CD4-positive, CD25-positive, alpha-beta regulatory T cell (primary cell): ENCODE measurements around the gene CCR5AS.
A peak's percentile ranks its signal among the peaks of the same experiment; 100 is the strongest.

Source experiments
- ATAC-seq, 2 donors: fragments of 150-1000 bp; cut with Tn5 transposase; one replicate each; pipeline ENCODE4 v1.10.0; 2021; ENCODE audit warnings: low read depth in 2 of 2, moderate number of reproducible peaks in 2 of 2, moderate library complexity in 1 of 2
- DNase-seq, 3 donors: peaks; one replicate each; pipeline versions ENCODE4 v3.0.0 to v3.0.0-alpha.2; 2012 to 2022; ENCODE audit warnings: mixed read lengths in 1 of 3
- H3K27ac ChIP-seq: one replicate; pipeline ENCODE4 v1.7.0; 2013; ENCODE audit warnings: mild to moderate bottlenecking, low read length; ENCODE audit not compliant: insufficient read depth, poor library complexity, severe bottlenecking
- H3K27me3 ChIP-seq: one replicate; pipeline ENCODE4 v1.7.0; 2013; ENCODE audit warnings: low read length; ENCODE audit not compliant: control insufficient read depth, insufficient read depth
- H3K36me3 ChIP-seq: one replicate; pipeline ENCODE4 v1.7.0; 2013; ENCODE audit warnings: mild to moderate bottlenecking, low read length, moderate library complexity; ENCODE audit not compliant: control insufficient read depth, insufficient read depth
- H3K4me1 ChIP-seq: 2 replicates; pipeline ENCODE4 v1.7.0; 2013; ENCODE audit warnings: mild to moderate bottlenecking, low read length; ENCODE audit not compliant: insufficient read depth, control insufficient read depth, poor library complexity, severe bottlenecking
- H3K4me3 ChIP-seq: one replicate; pipeline ENCODE4 v1.7.0; 2013; ENCODE audit warnings: low read depth, mild to moderate bottlenecking, low read length, moderate library complexity
- H3K9me3 ChIP-seq, 2 experiments: 1 replicate in 1 of 2; 2 replicates in 1 of 2; pipeline ENCODE4 v1.7.0; 2013; ENCODE audit warnings: low read length in 2 of 2, mild to moderate bottlenecking in 1 of 2, moderate library complexity in 1 of 2; ENCODE audit not compliant: control insufficient read depth in 2 of 2
- H3K27ac Mint-ChIP-seq, 3 donors: one replicate each; pipeline ENCODE4 v1.8.0; 2020 to 2022; ENCODE audit warnings: mild to moderate bottlenecking in 3 of 3, mixed read lengths in 3 of 3, moderate library complexity in 2 of 3
- H3K27me3 Mint-ChIP-seq: one replicate; pipeline ENCODE4 v1.8.0; 2022; ENCODE audit warnings: mild to moderate bottlenecking, mixed read lengths
- H3K36me3 Mint-ChIP-seq: one replicate; pipeline ENCODE4 v1.8.0; 2020; ENCODE audit warnings: mixed read lengths
- H3K4me1 Mint-ChIP-seq, 4 donors: one replicate each; pipeline ENCODE4 v1.8.0; 2020 to 2022; ENCODE audit warnings: mixed read lengths in 4 of 4, mild to moderate bottlenecking in 1 of 4
- H3K4me3 Mint-ChIP-seq, 4 donors: one replicate each; pipeline ENCODE4 v1.8.0; 2020 to 2022; ENCODE audit warnings: mild to moderate bottlenecking in 4 of 4, mixed read lengths in 4 of 4, moderate library complexity in 3 of 4
- H3K9me3 Mint-ChIP-seq, 7 donors: one replicate each; pipeline ENCODE4 v1.8.0; 2020 to 2022; ENCODE audit warnings: mixed read lengths in 7 of 7, mild to moderate bottlenecking in 3 of 7, moderate library complexity in 2 of 7

The CCR5AS gene

DNA sequence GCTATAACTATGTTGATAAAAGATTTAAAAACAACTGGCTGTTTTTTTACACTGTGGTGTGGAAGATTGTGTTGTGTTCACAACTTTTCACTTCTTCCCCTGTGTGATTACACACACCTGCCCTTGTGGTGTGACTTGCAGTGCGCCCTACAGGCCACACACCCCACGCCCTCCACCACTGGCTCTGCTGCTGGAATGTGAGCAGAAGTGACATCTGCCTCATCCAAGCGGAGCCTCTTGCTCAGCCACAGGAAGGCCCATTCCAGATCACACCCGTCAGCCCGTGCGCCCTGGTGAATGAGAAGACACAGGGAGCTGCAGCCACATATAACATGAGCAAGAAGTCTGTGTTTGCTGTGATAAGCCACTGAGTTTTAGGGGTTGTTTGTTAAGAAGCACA, 46.0 kb downstream of the CCR5AS start:
- H3K4me3 ChIP-seq = peak overlapping the region; percentile 29
- Mint-ChIP-seq H3K9me3 (peaks cover 0 to 1% (median 0%) of the 10 kb centered on the region in 7 donors), H3K4me1 (peaks cover 10 to 43% (median 26%) of the 10 kb centered on the region in 4 donors), H3K36me3 (no peaks in the 10 kb centered on the region), H3K27ac (peak overlapping the region in 2 of 3 donors; percentile 1 to 80), H3K4me3 (peak overlapping the region in 1 of 4 donors; percentile 36), H3K27me3 (no peaks in the 10 kb centered on the region)
- H3K27me3 ChIP-seq = no peaks in the 10 kb centered on the region
- no peaks in the 10 kb centered on the region for H3K9me3 ChIP-seq
- no peak for DNase-seq
- H3K4me1 ChIP-seq = peaks cover 18% of the 10 kb centered on the region
- H3K27ac ChIP-seq = no peak overlapping the region
- ATAC-seq = peak in 1 of 2 donors; percentile 30
- H3K36me3 ChIP-seq = no peaks in the 10 kb centered on the region

DNA sequence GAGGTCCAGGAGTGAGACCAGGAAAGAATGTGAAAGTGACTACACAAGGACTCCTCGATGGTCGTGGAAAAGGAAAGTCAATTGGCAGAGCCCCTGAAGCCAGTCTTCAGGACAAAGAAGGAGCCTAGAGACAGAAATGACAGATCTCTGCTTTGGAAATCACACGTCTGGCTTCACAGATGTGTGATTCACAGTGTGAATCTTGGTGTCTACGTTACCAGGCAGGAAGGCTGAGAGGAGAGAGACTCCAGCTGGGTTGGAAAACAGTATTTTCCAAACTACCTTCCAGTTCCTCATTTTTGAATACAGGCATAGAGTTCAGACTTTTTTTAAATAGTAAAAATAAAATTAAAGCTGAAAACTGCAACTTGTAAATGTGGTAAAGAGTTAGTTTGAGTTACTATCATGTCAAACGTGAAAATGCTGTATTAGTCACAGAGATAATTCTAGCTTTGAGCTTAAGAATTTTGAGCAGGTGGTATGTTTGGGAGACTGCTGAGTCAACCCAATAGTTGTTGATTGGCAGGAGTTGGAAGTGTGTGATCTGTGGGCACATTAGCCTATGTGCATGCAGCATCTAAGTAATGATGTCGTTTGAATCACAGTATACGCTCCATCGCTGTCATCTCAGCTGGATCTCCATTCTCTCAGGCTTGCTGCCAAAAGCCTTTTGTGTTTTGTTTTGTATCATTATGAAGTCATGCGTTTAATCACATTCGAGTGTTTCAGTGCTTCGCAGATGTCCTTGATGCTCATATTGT, 47.0 kb downstream of the CCR5AS start:
- peaks cover 16 to 50% (median 26%) of the 10 kb centered on the region in 4 donors for H3K4me1 Mint-ChIP-seq

DNA sequence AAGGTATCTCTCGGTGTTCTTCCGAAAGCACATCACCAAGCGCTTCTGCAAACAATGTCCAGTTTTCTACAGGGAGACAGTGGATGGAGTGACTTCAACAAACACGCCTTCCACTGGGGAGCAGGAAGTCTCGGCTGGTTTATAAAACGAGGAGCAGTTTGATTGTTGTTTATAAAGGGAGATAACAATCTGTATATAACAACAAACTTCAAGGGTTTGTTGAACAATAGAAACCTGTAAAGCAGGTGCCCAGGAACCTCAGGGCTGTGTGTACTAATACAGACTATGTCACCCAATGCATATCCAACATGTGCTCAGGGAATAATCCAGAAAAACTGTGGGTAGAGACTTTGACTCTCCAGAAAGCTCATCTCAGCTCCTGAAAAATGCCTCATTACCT, 48.4 kb downstream of the CCR5AS start:
- Histone ChIP-seq H3K27ac (no peak overlapping the region), H3K4me1 (peaks cover 18% of the 10 kb centered on the region), H3K4me3 (peak overlapping the region; percentile 56), H3K27me3 (no peaks in the 10 kb centered on the region), H3K9me3 (no peaks in the 10 kb centered on the region), H3K36me3 (no peaks in the 10 kb centered on the region)
- no peak for DNase-seq
- H3K4me1 Mint-ChIP-seq = peaks cover 22 to 53% (median 33%) of the 10 kb centered on the region in 4 donors
- no peak for ATAC-seq
- peaks cover 0 to 3% (median 0%) of the 10 kb centered on the region in 7 donors for H3K9me3 Mint-ChIP-seq
- H3K27ac Mint-ChIP-seq = no peak overlapping the region
- peaks cover 4% of the 10 kb centered on the region for H3K27me3 Mint-ChIP-seq
- H3K4me3 Mint-ChIP-seq = peak overlapping the region in 2 of 4 donors; percentile 36 to 46
- no peaks in the 10 kb centered on the region for H3K36me3 Mint-ChIP-seq

More for the DNA sequence above, 47.0 kb downstream of the CCR5AS start:
- Histone ChIP-seq H3K27me3 (no peaks in the 10 kb centered on the region), H3K36me3 (no peaks in the 10 kb centered on the region), H3K9me3 (no peaks in the 10 kb centered on the region), H3K27ac (peak overlapping the region; percentile 34), H3K4me3 (peak overlapping the region; percentile 29), H3K4me1 (peaks cover 18% of the 10 kb centered on the region)
- peak in 1 of 3 donors; percentile 55 for DNase-seq
- peak; percentile 47 to 63 for ATAC-seq
- Mint-ChIP-seq H3K9me3 (peaks cover 0 to 3% (median 0%) of the 10 kb centered on the region in 7 donors), H3K4me3 (peak overlapping the region in 3 of 4 donors; percentile 3 to 61 (median 36)), H3K27me3 (peaks cover 4% of the 10 kb centered on the region), H3K36me3 (no peaks in the 10 kb centered on the region), H3K27ac (peak overlapping the region in 2 of 3 donors; percentile 44 to 78)

DNA sequence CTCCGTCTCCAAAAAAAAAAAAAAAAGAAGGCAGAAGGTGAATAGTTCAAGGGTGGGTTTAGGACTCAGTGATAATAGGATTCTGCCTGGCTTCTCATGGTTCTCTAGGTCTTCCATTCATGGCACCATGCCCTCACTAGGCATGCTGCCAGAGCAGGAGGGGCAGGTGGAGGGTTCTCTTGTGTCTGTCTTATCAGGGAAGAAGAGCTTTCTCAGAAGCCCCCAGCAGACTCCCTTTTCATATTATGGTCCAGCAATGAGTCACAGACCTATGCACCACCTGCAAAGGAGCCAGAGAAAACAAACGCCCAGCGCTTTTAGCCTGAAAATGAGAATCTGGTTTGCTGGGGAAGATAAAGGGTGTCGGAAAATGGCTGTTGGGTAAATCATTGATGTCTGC, 50.0 kb downstream of the CCR5AS start:
- Histone ChIP-seq H3K27ac (no peak overlapping the region), H3K36me3 (no peaks in the 10 kb centered on the region), H3K9me3 (no peaks in the 10 kb centered on the region), H3K4me3 (no peak overlapping the region), H3K27me3 (no peaks in the 10 kb centered on the region), H3K4me1 (peaks cover 18% of the 10 kb centered on the region)
- peaks cover 4% of the 10 kb centered on the region for H3K27me3 Mint-ChIP-seq
- peaks cover 0 to 3% (median 0%) of the 10 kb centered on the region in 7 donors for H3K9me3 Mint-ChIP-seq
- H3K4me1 Mint-ChIP-seq = peaks cover 22 to 60% (median 40%) of the 10 kb centered on the region in 4 donors
- H3K27ac Mint-ChIP-seq = peak overlapping the region in 1 of 3 donors; percentile 25
- H3K36me3 Mint-ChIP-seq = no peaks in the 10 kb centered on the region
- ATAC-seq = no peak
- peak overlapping the region; percentile 17 to 72 (median 35) for H3K4me3 Mint-ChIP-seq
- DNase-seq = no peak

DNA sequence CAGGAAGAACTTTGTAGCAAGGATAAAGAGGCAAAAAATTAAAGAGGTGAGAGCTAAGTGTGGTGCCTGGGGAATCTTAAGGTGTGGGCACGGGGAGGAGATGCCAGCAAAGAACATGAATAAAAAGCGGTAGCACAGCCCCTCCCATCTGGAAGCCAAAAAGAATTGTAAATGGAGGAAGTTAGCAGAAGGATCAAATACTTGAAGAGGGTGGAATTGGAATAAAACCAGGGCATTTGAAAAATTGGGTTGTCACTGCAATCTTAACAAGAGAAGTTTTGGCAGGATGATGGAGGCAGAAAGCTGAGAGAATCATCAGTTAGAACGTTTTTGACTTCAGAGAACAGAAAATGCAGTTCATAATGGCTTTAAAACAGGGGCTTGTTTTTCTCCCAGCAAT, 50.6 kb downstream of the CCR5AS start:
- ATAC-seq = no peak
- H3K27ac ChIP-seq = no peak overlapping the region
- H3K4me3 ChIP-seq = peak overlapping the region; percentile 63
- H3K36me3 Mint-ChIP-seq = no peaks in the 10 kb centered on the region
- H3K36me3 ChIP-seq = no peaks in the 10 kb centered on the region
- peak overlapping the region in 1 of 3 donors; percentile 32 for H3K27ac Mint-ChIP-seq
- no peak for DNase-seq
- H3K4me3 Mint-ChIP-seq = peak overlapping the region; percentile 56 to 78 (median 72)
- peaks cover 0 to 3% (median 0%) of the 10 kb centered on the region in 7 donors for H3K9me3 Mint-ChIP-seq
- H3K27me3 ChIP-seq = no peaks in the 10 kb centered on the region
- H3K27me3 Mint-ChIP-seq = peaks cover 4% of the 10 kb centered on the region
- H3K4me1 Mint-ChIP-seq = peaks cover 22 to 57% (median 42%) of the 10 kb centered on the region in 4 donors
- H3K9me3 ChIP-seq = no peaks in the 10 kb centered on the region
- H3K4me1 ChIP-seq = peaks cover 18% of the 10 kb centered on the region

DNA sequence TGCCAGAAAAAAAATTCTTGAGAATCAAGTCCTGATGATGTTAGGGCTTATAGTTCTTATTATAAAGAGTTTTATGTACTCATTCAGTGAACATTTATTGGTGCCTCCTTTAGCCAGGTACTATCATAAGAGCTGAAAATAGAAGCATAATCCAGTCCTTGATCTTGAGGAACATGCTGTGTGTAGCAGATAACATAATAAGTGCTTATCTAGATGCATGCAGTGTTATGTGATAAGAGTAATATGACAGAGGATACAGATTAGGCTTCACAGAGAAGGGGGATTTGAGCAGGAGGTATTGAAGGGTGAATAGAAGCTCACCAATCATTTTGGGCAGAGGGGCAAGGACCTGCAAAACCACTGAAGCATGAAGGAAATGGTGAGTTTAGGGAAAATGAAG, 51.9 kb downstream of the CCR5AS start:
- peak overlapping the region in 2 of 3 donors; percentile 1 to 79 for H3K27ac Mint-ChIP-seq
- DNase-seq (no peak), ATAC-seq (no peak)
- Histone ChIP-seq H3K27me3 (no peaks in the 10 kb centered on the region), H3K4me3 (peak overlapping the region; percentile 63), H3K36me3 (no peaks in the 10 kb centered on the region), H3K4me1 (peaks cover 20% of the 10 kb centered on the region), H3K27ac (no peak overlapping the region), H3K9me3 (no peaks in the 10 kb centered on the region)
- peaks cover 0 to 3% (median 0%) of the 10 kb centered on the region in 7 donors for H3K9me3 Mint-ChIP-seq
- H3K4me1 Mint-ChIP-seq = peaks cover 22 to 57% (median 42%) of the 10 kb centered on the region in 4 donors
- no peaks in the 10 kb centered on the region for H3K36me3 Mint-ChIP-seq
- H3K4me3 Mint-ChIP-seq = peak overlapping the region; percentile 56 to 78 (median 74)
- peaks cover 4% of the 10 kb centered on the region for H3K27me3 Mint-ChIP-seq

DNA sequence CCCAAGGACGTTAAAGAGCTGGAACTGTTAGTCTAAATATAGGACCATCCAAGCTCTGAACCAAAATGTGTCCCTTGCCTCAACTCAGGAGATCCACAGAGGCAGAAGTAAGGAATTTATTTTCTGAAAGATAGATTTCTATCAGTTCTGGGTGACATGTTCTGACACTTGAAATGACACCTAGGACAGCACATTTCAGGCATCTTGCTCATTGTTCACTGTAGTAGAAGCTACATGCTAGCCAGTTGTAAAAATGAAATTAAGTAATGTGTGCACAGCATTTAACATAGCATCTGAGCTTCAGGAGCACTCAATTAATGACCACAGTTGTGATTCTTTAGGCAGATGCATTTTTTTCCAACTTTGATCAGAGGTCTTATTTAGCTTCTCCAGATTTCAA, 52.4 kb downstream of the CCR5AS start:
- peaks cover 20% of the 10 kb centered on the region for H3K4me1 ChIP-seq
- Mint-ChIP-seq H3K4me3 (peak overlapping the region; percentile 66 to 78 (median 74)), H3K36me3 (no peaks in the 10 kb centered on the region), H3K27me3 (peaks cover 4% of the 10 kb centered on the region), H3K9me3 (peaks cover 0 to 3% (median 0%) of the 10 kb centered on the region in 7 donors), H3K4me1 (peaks cover 26 to 57% (median 45%) of the 10 kb centered on the region in 4 donors), H3K27ac (peak overlapping the region; percentile 6 to 57 (median 42))
- peak overlapping the region; percentile 63 for H3K4me3 ChIP-seq
- H3K36me3 ChIP-seq = no peaks in the 10 kb centered on the region
- no peak overlapping the region for H3K27ac ChIP-seq
- no peak for DNase-seq
- H3K27me3 ChIP-seq = no peaks in the 10 kb centered on the region
- no peaks in the 10 kb centered on the region for H3K9me3 ChIP-seq
- ATAC-seq = no peak
